ENCODE results near the gene MRGPRF. TPM values are rescaled to one million over a fixed set of nuclear protein-coding genes. Genes with fewer than 3 reads are reported as not detected.
"Not testable (repeated sequence)": the region's sequence is repeated elsewhere in the genome, so short reads cannot be mapped to it uniquely, and the experiment has no call there.

Gene MRGPRF
- total RNA-seq, 1 donor from 2014 or later = 0.53 TPM

- FAIRE-seq (no peak), DNase-seq (ENCODE audit: low read depth) (peak; percentile 20)
- peaks cover 8% of the 10 kb centered on the region for H3K27me3 ChIP-seq (ENCODE audit: control insufficient read depth, insufficient read depth, low read length)
- no peak for TF ChIP-seq CTCF (IDR thresholded peaks at IDR 0.05; ENCODE audit: insufficient read depth, low read length, severe bottlenecking)
- no peak overlapping the region for H3K4me3 ChIP-seq (ENCODE audit: low read depth, low read length)
- no peaks in the 10 kb centered on the region for H3K36me3 ChIP-seq (ENCODE audit: control insufficient read depth, insufficient read depth, low read length)
Observed at GRCh38 chr11:68974421-68975194, 38.4 kb downstream of the MRGPRF start.

GRCh38 chr11:68973706-68974105, 39.3 kb downstream of the MRGPRF start:
- DNase-seq (ENCODE audit: low read depth); FAIRE-seq; H3K36me3 ChIP-seq (ENCODE audit: control insufficient read depth, insufficient read depth, low read length); H3K4me3 ChIP-seq (ENCODE audit: low read depth, low read length); H3K27me3 ChIP-seq (ENCODE audit: control insufficient read depth, insufficient read depth, low read length): not testable (repeated sequence)

GRCh38 chr11:68973219-68973618, 39.8 kb downstream of the MRGPRF start:
- no peaks in the 10 kb centered on the region for H3K36me3 ChIP-seq (ENCODE audit: control insufficient read depth, insufficient read depth, low read length)
- peak; percentile 36 for FAIRE-seq
- peaks cover 6% of the 10 kb centered on the region for H3K27me3 ChIP-seq (ENCODE audit: control insufficient read depth, insufficient read depth, low read length)
- no peak for TF ChIP-seq CTCF (IDR thresholded peaks at IDR 0.05; ENCODE audit: insufficient read depth, low read length, severe bottlenecking)
- no peak for DNase-seq (ENCODE audit: low read depth)
- no peak overlapping the region for H3K4me3 ChIP-seq (ENCODE audit: low read depth, low read length)

GRCh38 chr11:68970921-68971636, 42.0 kb downstream of the MRGPRF start:
- peaks cover 4% of the 10 kb centered on the region for H3K27me3 ChIP-seq (ENCODE audit: control insufficient read depth, insufficient read depth, low read length)
- DNase-seq (ENCODE audit: low read depth) = no peak
- TF ChIP-seq CTCF (IDR thresholded peaks at IDR 0.05; ENCODE audit: insufficient read depth, low read length, severe bottlenecking) = no peak
- no peak overlapping the region for H3K4me3 ChIP-seq (ENCODE audit: low read depth, low read length)
- no peaks in the 10 kb centered on the region for H3K36me3 ChIP-seq (ENCODE audit: control insufficient read depth, insufficient read depth, low read length)
- no peak for FAIRE-seq

GRCh38 chr11:68969386-68969785, 43.7 kb downstream of the MRGPRF start:
- DNase-seq (ENCODE audit: low read depth) = no peak

More at GRCh38 chr11:68969386-68969785, 43.7 kb downstream of the MRGPRF start:
- no peak for TF ChIP-seq CTCF (IDR thresholded peaks at IDR 0.05; ENCODE audit: insufficient read depth, low read length, severe bottlenecking)
- Histone ChIP-seq H3K4me3 (ENCODE audit: low read depth, low read length) (no peak overlapping the region), H3K27me3 (ENCODE audit: control insufficient read depth, insufficient read depth, low read length) (peaks cover 4% of the 10 kb centered on the region), H3K36me3 (ENCODE audit: control insufficient read depth, insufficient read depth, low read length) (no peaks in the 10 kb centered on the region)
- FAIRE-seq = no peak

All from bronchial epithelial cell (primary cell).